Activated CD8-positive, alpha-beta memory T cell treated with anti-CD3 and anti-CD28 coated beads for 36 hours (primary cell): ENCODE data around the gene C6orf62. TPM values are rescaled to one million over a fixed set of nuclear protein-coding genes. Genes with fewer than 3 reads are reported as not detected.
"Not testable (repeated sequence)": the region's sequence is repeated elsewhere in the genome, so short reads cannot be mapped to it uniquely, and the experiment has no call there.

ENCODE experiments used
- CTCF ChIA-PET: fragments of 350-600 bp; sonication (Branson Sonifier 250); formaldehyde crosslinking; loops from one replicate; lab custom pipeline; 2021; ENCODE audit warnings: antibody characterized with exemption; lab: Charles Lee
- POLR2A ChIA-PET: fragments of 350-600 bp; sonication (Branson Sonifier 250); formaldehyde crosslinking; loops from one replicate; lab custom pipeline; 2021; ENCODE audit warnings: antibody characterized with exemption; lab: Charles Lee
- total RNA-seq, 2 experiments: library from RNA; stranded (reverse); gene quantifications; one replicate each; pipeline ENCODE4 v1.2.3, GENCODE V29; 2021

C6orf62 gene
- total RNA-seq, 2 experiments from 2014 or later, result 94.2 to 98.3 TPM

- POLR2A ChIA-PET, result no interaction called here
- CTCF ChIA-PET, result interaction anchor here (1.4 to 1.9 kb wide), 2 partner anchors 16 to 115 kb away, joined by 3 to 5 read pairs; partner anchors contain the start of gene ACOT13
Observed at GRCh38 chr6:24683297-24684296, 35.4 kb downstream of the C6orf62 start.

- ChIA-PET POLR2A (no interaction called here), CTCF (no interaction called here)
Observed at GRCh38 chr6:24680582-24680981, 38.4 kb downstream of the C6orf62 start.

DNA sequence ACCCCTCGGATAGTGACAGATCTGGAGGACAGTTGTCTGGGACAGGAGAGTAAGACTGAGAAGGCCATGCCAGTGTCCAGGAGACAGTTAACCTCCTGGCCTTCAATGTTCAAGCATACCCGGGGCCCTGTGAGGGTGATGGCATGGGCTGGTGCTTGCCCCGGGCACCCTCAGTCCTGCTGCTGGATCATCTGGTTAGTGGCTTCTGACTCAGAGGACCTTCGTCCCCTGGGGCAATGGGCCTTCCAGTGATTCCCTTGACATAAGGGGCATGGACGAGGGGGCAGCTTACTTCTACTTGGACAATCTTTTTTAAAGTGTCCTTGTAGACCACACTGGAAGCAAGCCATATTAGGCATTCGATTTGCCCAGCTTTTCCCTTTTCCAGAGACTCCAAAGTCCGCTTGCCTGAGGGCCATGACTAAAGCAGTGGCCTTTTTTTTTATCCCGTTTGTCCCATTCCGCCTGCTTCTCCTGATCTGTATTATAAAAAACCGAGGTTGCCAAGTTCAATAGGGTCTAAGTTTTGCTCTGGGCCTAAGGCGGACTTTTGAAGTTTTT, 40.1 kb downstream of the C6orf62 start:
- CTCF ChIA-PET, POLR2A ChIA-PET: not testable (repeated sequence)

DNA sequence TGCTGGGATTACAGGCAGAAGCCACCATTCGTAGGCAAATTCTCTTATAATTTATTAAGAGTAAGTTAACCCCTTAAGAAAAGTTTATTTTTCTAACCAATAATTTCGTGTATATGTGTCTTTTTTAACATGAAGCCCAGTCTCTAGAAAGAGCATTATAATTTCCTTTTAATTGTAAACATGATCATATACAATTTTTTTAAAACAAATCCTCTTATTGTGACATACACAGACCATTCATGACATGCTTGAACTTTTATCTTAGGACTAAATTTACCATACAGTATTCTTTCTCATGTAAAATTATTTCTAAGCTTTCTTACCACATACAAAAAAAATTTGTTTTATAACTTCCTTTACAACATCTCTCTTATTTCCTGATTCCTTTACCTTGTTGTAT, 45.3 kb downstream of the C6orf62 start:
- CTCF ChIA-PET, result no interaction called here
- POLR2A ChIA-PET, result no interaction called here

DNA sequence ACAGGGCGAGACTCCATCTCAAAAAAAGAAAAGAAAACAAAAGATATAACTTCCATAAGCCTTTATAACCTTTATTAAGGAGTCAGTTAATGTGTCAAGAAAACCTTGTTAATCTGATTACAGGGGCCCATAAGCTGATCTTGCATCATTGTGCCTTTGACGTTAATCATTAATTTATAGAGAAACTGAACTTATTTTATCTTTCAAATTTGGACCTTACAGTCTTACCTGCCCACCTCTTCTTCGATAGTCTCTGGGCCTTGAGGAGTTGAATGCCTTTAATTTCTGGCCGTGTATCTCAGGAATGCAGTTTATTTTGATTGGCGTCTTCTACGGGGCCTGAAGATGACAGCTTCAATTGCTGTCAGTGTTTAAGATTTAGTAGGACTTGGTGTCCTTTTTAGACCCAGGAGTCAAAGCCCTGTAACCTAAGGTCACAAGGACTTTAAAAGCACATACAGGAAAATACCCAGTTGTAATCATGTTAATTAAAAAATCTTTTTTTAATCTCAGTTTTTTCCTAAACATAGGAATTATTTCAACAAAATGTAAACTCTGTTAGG, 46.3 kb downstream of the C6orf62 start:
- ChIA-PET CTCF (no interaction called here), POLR2A (no interaction called here)

DNA sequence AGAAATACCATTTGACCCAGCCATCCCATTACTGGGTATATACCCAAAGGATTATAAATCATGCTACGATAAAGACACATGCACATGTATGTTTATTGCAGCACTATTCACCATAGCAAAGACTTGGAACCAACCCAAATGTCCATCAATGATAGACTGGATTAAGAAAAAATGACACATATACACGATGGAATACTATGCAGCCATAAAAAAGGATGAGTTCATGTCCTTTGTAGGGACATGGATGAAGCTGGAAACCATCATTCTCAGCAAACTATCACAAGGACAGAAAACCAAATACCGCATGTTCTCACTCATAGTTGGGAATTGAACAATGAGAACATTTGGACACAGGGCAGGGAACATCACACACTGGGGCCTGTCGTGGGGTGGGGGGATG, 47.9 kb downstream of the C6orf62 start:
- CTCF ChIA-PET, POLR2A ChIA-PET: not testable (repeated sequence)

- CTCF ChIA-PET, POLR2A ChIA-PET: not testable (repeated sequence)
Observed at GRCh38 chr6:24670492-24670891, 48.5 kb downstream of the C6orf62 start.

GRCh38 chr6:24668997-24669361, 50.0 kb downstream of the C6orf62 start:
- POLR2A ChIA-PET, result no interaction called here
- CTCF ChIA-PET, result interaction anchor here (1.4 kb wide), 1 partner anchor 85 kb away, joined by 3 read pairs; no protein-coding TSS in a partner anchor

DNA sequence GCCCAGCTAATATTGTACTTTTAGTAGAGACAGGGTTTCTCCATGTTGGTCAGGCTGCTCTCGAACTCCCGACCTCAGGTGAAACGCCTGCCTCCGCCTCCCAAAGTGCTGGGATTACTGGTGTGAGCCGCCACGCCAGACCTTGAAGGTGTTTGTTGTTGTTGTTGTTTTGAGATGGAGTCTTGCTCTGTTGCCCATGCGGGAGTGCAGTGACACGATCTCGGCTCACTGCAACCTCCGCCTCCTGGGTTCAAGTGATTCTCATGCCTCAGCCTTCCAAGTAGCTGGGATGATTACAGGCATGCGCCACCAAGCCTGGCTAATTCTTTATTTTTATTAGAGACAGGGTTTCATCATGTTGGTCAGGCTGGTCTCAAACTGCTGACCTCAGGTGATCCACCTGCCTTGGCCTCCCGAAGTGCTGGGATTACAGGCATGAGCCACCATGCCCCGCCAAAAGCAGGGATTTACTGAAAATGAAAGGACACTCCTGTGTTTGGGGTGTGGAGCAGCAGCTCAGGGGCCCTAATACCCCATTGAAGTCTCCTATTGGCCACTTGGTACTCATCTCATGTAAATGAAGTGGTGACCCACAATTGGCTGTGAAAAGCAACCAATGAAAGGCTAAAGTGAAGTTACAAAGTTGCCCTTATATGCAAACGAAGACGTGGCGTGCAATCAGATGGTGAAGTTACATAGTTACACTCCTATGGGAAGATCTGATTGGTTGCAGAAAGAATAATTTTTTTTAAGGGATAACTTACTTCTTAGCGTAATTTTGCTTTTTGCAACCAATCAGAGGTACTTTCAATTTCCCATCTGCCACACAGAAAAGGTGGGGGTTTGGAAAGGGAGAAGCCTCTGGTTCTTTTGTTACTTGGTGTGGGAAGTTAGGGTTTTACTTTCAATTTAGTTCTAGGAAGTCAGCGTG, 50.6 kb downstream of the C6orf62 start:
- CTCF ChIA-PET, result interaction anchor here (1.4 kb wide), 1 partner anchor 85 kb away, joined by 3 read pairs; no protein-coding TSS in a partner anchor
- POLR2A ChIA-PET, result not testable (repeated sequence)

DNA sequence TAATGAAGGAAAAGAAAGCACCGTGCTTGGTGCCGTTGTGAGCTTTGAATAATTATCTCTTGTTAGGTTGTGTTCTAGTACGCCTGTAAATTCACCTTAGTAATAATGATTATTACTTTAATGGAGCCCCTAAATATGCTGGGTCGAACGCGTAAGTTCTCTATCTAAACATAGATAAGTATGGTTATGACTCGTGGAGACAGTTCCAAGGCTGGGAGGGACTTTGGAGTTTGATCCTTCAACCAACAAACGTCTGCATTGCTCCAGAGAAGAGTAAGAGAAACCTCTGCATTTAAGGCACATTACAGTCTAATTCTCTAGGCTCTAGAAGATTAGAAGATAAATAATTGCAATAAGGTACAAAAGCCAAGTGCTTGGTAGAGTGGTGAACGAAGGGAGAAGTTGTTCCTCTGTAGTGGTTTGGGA, 51.6 kb downstream of the C6orf62 start:
- ChIA-PET CTCF (interaction anchor here (1.0 to 1.8 kb wide), 5 partner anchors 16 to 172 kb away, joined by 4 to 8 read pairs (median 5); partner anchors contain the start of gene KIAA0319), POLR2A (interaction anchor here (1.3 kb wide), 1 partner anchor 12 kb away, joined by 5 read pairs; no protein-coding TSS in a partner anchor)

DNA sequence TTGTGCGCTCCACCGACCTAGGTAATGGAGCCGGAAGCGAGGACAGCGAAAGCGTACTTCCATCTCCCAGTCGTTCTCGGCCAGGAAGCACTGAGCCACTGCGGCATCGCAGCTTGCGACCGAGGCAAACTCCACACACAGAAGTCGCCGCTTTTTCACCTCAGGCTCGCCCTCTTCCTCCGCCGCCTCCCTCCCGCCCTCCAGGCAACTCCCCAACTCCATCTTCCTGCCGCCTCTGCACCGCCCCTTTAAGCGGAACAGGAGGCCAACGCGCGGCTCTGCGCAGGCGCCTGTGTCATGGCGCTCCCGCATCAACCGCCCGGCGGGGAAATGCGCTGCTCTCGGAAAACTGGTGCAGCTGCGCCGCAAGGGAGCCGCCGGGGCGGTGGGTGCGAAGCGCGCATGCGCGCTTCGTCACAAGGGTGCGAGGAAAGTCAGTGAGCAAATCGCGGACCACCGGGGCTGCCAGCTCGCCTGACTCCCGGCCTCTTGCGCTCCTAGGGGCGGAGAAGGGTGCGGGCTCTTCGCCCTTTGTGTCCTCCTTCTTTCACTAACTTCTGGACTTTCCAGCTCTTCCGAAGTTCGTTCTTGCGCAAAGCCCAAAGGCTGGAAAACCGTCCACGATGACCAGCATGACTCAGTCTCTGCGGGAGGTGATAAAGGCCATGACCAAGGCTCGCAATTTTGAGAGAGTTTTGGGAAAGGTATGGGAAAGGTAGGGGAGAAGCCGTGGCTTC, 52.1 kb downstream of the C6orf62 start, which contains the start of the genes ACOT13 and TDP2:
ACOT13 (plus strand) TSS at position 437 of the 737 bp plus-strand sequence; CDS start at position 624, 187 bp downstream.
TDP2 (minus strand) TSS at position 259 of the 737 bp plus-strand sequence; CDS start at position 222, 37 bp downstream.
- CTCF ChIA-PET, result interaction anchor here (0.9 to 1.8 kb wide), 6 partner anchors 17 to 172 kb away, joined by 3 to 8 read pairs (median 5); partner anchors contain the start of gene KIAA0319
- POLR2A ChIA-PET, result interaction anchor here (1.0 to 1.3 kb wide), 3 partner anchors 12 to 173 kb away, joined by 3 to 5 read pairs (median 3); partner anchors contain the start of gene ALDH5A1

GRCh38 chr6:24666097-24666640, 52.8 kb downstream of the C6orf62 start:
- ChIA-PET CTCF (interaction anchor here (0.7 to 1.8 kb wide), 6 partner anchors 11 to 171 kb away, joined by 3 to 8 read pairs (median 4); partner anchors contain the start of gene KIAA0319), POLR2A (interaction anchor here (1.0 to 1.4 kb wide), 4 partner anchors 11 to 172 kb away, joined by 3 to 5 read pairs (median 3); partner anchors contain the start of gene ALDH5A1)

DNA sequence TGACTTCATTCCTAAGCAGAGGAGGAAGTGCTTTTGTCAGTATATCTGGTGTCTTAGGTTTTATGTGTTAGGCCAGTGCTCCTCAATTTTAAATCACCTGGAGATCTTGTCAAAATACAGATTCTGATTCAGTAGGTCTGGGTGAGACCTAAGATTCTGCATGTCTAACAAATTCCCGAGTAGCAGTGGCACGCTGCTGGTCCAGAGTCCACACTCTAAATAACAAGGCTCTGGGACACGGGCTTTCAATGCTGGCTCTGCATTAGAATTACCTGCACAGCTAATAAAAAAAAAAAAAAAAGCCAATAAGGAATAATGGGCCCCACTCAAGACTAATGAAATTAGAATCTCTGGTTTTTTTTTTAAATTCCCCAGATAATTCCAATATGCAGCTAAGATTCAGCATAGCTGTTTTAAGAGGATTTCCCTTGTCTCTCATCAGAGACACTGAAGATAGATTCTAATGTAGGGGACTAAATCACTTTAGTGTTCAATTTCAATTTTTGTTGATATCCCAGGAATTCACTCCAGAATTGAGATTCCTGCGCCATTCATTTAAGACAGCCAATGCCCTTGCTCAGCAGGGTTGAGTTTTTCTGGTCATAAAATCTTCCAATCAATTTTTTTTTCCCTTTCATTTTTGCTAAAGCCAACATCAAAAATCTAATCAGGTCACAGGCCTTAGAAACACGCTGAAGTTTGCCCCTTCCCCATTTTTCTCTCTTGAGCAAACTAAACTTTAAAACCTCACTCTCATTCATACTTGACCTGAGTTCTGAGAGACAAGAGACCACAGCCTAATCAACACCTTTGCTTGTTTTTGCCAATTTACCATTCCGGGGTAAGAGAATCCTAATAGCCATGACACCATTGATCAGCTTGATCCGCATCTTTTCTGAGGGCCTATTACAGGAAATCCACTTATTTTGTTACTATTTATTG, 54.6 kb downstream of the C6orf62 start:
- ChIA-PET CTCF (no interaction called here), POLR2A (interaction anchor here (0.5 kb wide), 1 partner anchor 54 kb away, joined by 3 read pairs; no protein-coding TSS in a partner anchor)

GRCh38 chr6:24663189-24663588, 55.8 kb downstream of the C6orf62 start:
- CTCF ChIA-PET, result no interaction called here
- POLR2A ChIA-PET, result no interaction called here

- CTCF ChIA-PET, result no interaction called here
- POLR2A ChIA-PET, result no interaction called here
Observed at GRCh38 chr6:24662236-24662635, 56.7 kb downstream of the C6orf62 start.

DNA sequence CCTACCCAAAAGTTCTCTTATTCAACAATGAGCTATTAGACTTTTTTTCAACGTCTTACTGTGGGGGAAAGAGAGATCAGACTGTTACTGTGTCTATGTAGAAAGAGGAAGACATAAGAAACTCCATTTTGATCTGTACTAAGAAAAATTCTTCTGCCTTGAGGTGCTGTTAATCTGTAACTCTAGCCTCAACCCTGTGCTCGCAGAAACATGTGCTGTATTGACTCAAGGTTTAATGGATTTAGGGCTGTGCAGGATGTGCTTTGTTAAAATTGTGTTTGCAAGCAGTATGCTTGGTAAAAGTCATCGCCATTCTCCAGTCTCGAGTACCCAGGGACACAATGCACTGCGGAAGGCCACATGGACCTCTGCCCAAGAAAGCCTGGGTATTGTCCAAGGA, 57.2 kb downstream of the C6orf62 start:
- CTCF ChIA-PET, POLR2A ChIA-PET: not testable (repeated sequence)
